ENCODE data around the gene PXN. TPM values are rescaled to one million over a fixed set of nuclear protein-coding genes. Genes with fewer than 3 reads are reported as not detected.
A peak's percentile ranks its signal among the peaks of the same experiment; 100 is the strongest.

Gene PXN
- total RNA-seq, 1 donor from 2014 or later: 54.5 TPM

DNA sequence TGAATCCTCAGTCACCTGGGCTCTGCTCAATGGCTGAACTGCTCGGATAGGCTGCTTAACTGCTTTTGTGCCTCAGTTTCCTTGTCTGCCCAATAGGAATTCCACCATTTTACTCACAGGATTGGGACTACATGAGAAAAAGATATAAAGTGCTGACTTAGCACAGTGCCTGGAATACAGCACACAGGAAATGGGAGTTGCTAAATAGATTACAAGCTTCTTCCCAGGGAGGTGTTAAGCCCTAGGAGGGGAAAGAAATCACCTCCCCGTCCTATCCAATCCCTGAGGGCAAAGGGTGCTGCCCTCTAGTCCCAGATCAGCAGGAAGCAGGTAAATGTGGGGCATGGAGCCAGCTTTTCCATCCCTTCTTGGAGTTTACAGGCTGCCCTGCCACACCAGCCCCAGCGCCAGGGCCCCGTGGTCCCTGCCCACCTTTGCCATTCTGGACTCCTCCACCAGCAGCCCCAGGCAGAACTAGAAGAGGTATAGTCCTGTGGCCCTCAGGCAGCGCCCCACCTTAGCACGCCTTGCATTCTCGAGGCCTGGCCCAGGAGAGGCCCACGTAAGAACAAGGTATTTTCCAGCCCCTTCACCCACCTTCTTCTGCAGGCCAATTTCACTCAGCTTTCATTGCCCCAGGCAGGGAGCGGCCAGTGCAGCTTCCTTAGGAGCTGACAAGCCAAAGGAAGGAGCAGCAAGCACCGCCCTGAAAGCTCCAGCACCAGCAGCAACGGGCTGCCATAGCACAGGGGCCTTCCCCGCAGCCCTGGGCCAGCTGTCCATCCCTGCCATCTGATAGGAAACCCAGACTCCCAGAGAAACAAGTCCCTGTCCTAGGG, 35.8 kb downstream of the PXN start:
- H3K36me3 Mint-ChIP-seq (ENCODE audit: low read depth): no peaks in the 10 kb centered on the region
- H3K27me3 Mint-ChIP-seq (ENCODE audit: low read depth): no peaks in the 10 kb centered on the region
- H3K27ac Mint-ChIP-seq (ENCODE audit: unreplicated experiment): peak overlapping the region; percentile 75
- no peak for DNase-seq (ENCODE audit: low read depth, low spot score)
- peaks cover 79% of the 10 kb centered on the region for H3K4me1 Mint-ChIP-seq
- TF ChIP-seq, protein P1, sequence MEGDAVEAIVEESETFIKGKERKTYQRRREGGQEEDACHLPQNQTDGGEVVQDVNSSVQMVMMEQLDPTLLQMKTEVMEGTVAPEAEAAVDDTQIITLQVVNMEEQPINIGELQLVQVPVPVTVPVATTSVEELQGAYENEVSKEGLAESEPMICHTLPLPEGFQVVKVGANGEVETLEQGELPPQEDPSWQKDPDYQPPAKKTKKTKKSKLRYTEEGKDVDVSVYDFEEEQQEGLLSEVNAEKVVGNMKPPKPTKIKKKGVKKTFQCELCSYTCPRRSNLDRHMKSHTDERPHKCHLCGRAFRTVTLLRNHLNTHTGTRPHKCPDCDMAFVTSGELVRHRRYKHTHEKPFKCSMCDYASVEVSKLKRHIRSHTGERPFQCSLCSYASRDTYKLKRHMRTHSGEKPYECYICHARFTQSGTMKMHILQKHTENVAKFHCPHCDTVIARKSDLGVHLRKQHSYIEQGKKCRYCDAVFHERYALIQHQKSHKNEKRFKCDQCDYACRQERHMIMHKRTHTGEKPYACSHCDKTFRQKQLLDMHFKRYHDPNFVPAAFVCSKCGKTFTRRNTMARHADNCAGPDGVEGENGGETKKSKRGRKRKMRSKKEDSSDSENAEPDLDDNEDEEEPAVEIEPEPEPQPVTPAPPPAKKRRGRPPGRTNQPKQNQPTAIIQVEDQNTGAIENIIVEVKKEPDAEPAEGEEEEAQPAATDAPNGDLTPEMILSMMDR (conservative IDR thresholded peaks at IDR 0.05): no peak
- no peak overlapping the region for H3K4me3 Mint-ChIP-seq
- H3K9me3 Mint-ChIP-seq: no peaks in the 10 kb centered on the region

DNA sequence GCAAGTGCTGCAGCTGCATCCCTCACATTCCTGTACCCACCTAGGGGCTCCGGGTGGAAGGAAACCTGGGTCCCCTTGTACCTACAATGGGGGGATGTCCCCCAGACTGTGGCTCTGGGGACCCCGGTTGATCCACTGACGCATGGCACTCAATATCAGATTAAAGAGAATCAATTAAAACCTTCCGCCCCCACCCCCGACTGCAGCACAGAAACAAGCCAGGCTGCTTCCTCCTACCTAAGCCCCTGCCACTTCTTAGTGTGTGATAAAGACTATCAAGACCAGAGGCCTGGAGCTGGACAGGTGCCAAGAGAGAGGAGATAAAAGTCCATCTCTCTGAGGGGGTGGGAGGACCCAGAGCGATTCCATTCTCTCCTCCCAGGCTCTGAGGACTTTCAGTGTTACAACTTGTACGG, 36.5 kb downstream of the PXN start:
- no peak for DNase-seq (ENCODE audit: low read depth, low spot score)
- Mint-ChIP-seq H3K4me3 (no peak overlapping the region), H3K27me3 (ENCODE audit: low read depth) (no peaks in the 10 kb centered on the region), H3K36me3 (ENCODE audit: low read depth) (no peaks in the 10 kb centered on the region), H3K9me3 (no peaks in the 10 kb centered on the region), H3K27ac (ENCODE audit: unreplicated experiment) (no peak overlapping the region), H3K4me1 (peaks cover 74% of the 10 kb centered on the region)
- TF ChIP-seq, protein P1 (conservative IDR thresholded peaks at IDR 0.05): no peak

DNA sequence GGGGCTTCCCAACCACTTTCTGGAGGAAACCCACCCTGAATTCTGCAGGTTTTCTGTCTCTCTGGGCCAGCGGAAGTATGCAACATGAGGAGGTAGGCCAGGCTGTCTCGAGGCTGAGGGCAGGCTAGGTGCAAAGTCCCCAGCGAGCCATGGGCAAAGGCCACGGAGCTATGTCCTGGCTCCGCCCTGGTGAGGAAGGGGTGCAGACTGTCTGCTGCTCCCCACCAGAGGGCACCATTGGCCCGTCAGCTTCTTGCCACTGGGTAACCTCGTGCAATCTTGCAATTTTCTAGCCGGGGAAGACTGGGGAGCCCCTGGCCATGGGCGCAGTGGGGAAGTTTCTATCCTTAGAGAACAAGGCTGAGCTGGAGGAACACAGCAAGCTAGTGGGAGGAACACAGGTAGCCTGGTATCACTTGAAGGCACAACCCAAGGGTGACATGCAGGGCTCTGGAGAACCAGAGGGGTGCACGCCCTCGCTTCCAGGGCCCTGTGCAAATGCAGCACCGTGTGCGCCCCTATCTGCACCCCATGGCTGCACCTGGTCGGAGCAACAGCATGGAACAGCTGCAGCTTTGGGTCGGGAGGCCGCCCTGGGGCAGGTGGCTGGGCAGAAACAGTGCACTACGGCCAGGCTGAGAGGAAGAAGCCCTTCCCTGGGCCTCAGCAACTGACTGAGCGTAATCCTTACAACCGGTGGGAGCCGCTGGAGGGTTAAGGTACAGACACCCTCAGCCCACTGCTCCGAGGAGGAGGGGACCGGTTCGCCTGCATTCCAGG, 37.0 kb downstream of the PXN start:
- Mint-ChIP-seq H3K4me1 (peaks cover 68% of the 10 kb centered on the region), H3K27ac (ENCODE audit: unreplicated experiment) (peak overlapping the region; percentile 89), H3K4me3 (peak overlapping the region; percentile 65), H3K9me3 (no peaks in the 10 kb centered on the region), H3K36me3 (ENCODE audit: low read depth) (no peaks in the 10 kb centered on the region), H3K27me3 (ENCODE audit: low read depth) (no peaks in the 10 kb centered on the region)
- TF ChIP-seq, protein P1 (conservative IDR thresholded peaks at IDR 0.05): peak; percentile 86
- peak; percentile 88 for DNase-seq (ENCODE audit: low read depth, low spot score)

DNA sequence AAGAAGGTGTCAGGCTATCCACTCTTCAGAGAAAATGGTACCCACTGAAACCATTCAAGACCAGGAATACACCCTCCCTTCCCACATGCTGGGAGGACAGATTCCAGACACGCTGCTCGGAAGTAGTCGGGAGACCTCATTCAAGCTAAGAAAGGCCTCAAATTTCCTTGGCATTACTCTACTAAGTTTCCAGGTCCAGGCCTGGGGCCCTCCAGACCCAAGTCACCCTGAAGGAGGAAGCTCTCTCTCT, 37.6 kb downstream of the PXN start:
- Mint-ChIP-seq H3K4me3 (no peak overlapping the region), H3K27me3 (ENCODE audit: low read depth) (no peaks in the 10 kb centered on the region), H3K4me1 (peaks cover 64% of the 10 kb centered on the region), H3K36me3 (ENCODE audit: low read depth) (peaks cover under 1% of the 10 kb centered on the region), H3K27ac (ENCODE audit: unreplicated experiment) (peak overlapping the region; percentile 89), H3K9me3 (no peaks in the 10 kb centered on the region)
- no peak for DNase-seq (ENCODE audit: low read depth, low spot score)
- TF ChIP-seq, protein P1 (conservative IDR thresholded peaks at IDR 0.05): no peak

DNA sequence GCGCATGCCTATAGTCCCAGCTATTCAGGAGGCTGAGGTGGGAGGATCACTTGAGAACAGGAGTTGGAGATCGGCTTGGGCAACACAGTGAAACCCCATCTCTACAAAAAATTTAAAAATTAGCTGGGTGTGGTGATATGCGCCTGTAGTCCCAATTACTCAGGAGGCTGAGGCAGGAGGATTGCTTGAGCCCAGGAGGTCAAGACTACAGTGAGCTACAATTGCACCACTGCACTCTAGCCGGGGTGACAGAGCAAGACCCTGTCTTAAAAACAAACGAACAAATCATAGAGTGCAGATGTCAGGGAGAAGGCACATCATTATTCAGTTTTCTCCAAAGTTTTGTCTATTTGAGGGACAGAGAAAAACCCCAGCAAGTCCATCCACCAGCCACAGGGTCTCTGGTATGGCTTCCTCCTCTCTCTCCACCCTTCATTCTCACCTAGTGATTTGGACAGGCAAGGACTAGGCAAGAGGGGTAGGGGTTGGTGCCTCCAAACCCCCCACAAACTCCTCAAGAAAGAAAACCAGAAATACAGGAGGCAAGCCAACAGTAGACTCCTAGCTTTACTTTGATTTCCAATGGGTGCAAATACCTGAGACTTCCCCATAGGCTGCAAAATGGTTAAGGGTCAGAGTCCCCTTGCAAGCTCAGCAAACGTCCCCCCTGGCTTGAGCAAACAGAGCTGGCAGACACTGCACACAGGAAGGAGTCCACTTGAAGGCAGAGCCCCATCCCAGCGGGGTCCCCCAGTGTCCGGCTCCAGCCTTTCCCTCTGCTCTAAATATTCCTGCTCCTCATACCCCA, 38.1 kb downstream of the PXN start:
- DNase-seq (ENCODE audit: low read depth, low spot score): no peak
- Mint-ChIP-seq H3K27me3 (ENCODE audit: low read depth) (no peaks in the 10 kb centered on the region), H3K9me3 (no peaks in the 10 kb centered on the region), H3K36me3 (ENCODE audit: low read depth) (peaks cover 4% of the 10 kb centered on the region), H3K4me3 (peak overlapping the region; percentile 32), H3K4me1 (peaks cover 61% of the 10 kb centered on the region), H3K27ac (ENCODE audit: unreplicated experiment) (no peak overlapping the region)
- TF ChIP-seq, protein P1 (conservative IDR thresholded peaks at IDR 0.05): no peak

Data from neural crest cell (in vitro differentiated cells).